NAMALWA (cell line): ENCODE data around the gene NCF2.
A peak's percentile ranks its signal among the peaks of the same experiment; 100 is the strongest.

Experiments used
- DNase-seq: peaks from one replicate; pipeline ENCODE4 v3.0.0-alpha.2; 2015; ENCODE audit warnings: low spot score

Gene NCF2

GRCh38 chr1:183551924-183552323 is 38.3 kb downstream of the NCF2 start:
- no peak for DNase-seq

GRCh38 chr1:183550915-183551314 is 39.3 kb downstream of the NCF2 start:
- no peak for DNase-seq

- peak; percentile 82 for DNase-seq
Measured at GRCh38 chr1:183548116-183548515, 42.1 kb downstream of the NCF2 start.

GRCh38 chr1:183546427-183546826 is 43.8 kb downstream of the NCF2 start:
- DNase-seq: no peak

- no peak for DNase-seq
Measured at GRCh38 chr1:183544598-183545297, 45.5 kb downstream of the NCF2 start.

GRCh38 chr1:183543619-183544204 is 46.5 kb downstream of the NCF2 start:
- DNase-seq: peak; percentile 85

GRCh38 chr1:183537405-183537804 is 52.9 kb downstream of the NCF2 start:
- DNase-seq: no peak

- DNase-seq: no peak
Measured at GRCh38 chr1:183533617-183534174, 56.6 kb downstream of the NCF2 start.

GRCh38 chr1:183528577-183528976 is 61.7 kb downstream of the NCF2 start:
- no peak for DNase-seq

- no peak for DNase-seq
Measured at GRCh38 chr1:183522104-183522503, 68.2 kb downstream of the NCF2 start.

GRCh38 chr1:183520379-183520778 is 69.9 kb downstream of the NCF2 start:
- DNase-seq: no peak

- DNase-seq: no peak
Measured at GRCh38 chr1:183517401-183517800, 72.9 kb downstream of the NCF2 start.

- DNase-seq: no peak
Measured at GRCh38 chr1:183516725-183517124, 73.5 kb downstream of the NCF2 start.

- DNase-seq: no peak
Measured at GRCh38 chr1:183515002-183515689, 75.1 kb downstream of the NCF2 start.

GRCh38 chr1:183514235-183514634 is 76.0 kb downstream of the NCF2 start:
- DNase-seq: no peak

GRCh38 chr1:183512450-183512849 is 77.8 kb downstream of the NCF2 start:
- DNase-seq: no peak

- DNase-seq: no peak
Measured at GRCh38 chr1:183508694-183509093, 81.6 kb downstream of the NCF2 start.

- DNase-seq: no peak
Measured at GRCh38 chr1:183506561-183506960, 83.7 kb downstream of the NCF2 start.
